AG09319 (cell line): Measurements from ENCODE around the gene SCRN2.

ENCODE experiments used
- DNase-seq: peaks from one replicate; pipeline ENCODE4 v3.0.0-alpha.2; 2010; ENCODE audit warnings: low read depth; ENCODE audit errors: extremely low read depth
- CTCF ChIP-seq: IDR thresholded peaks from 2 replicates; pipeline ENCODE4 v1.5.1; 2011; ENCODE audit warnings: low read depth, mild to moderate bottlenecking, inconsistent platforms, low read length, moderate library complexity

The SCRN2 gene

GRCh38 chr17:47844814-47845715 lies 4.0 kb upstream of the SCRN2 start:
- no peak for DNase-seq
- peak; percentile 38 for TF ChIP-seq CTCF

- DNase-seq: no peak
- TF ChIP-seq CTCF: no peak
Observed at GRCh38 chr17:47844227-47844626, 3.2 kb upstream of the SCRN2 start.

GRCh38 chr17:47843391-47843730 lies 2.3 kb upstream of the SCRN2 start:
- TF ChIP-seq CTCF: no peak
- DNase-seq: no peak

- no peak for TF ChIP-seq CTCF
- DNase-seq: no peak
Observed at GRCh38 chr17:47841488-47842291, 617 bp upstream of the SCRN2 start.

- no peak for TF ChIP-seq CTCF
- no peak for DNase-seq
Observed at GRCh38 chr17:47840001-47840741, 902 bp downstream of the SCRN2 start.

- no peak for TF ChIP-seq CTCF
- no peak for DNase-seq
Observed at GRCh38 chr17:47839071-47839470, 2.0 kb downstream of the SCRN2 start.
